ENCODE data around the gene COX14.

The COX14 gene

DNA sequence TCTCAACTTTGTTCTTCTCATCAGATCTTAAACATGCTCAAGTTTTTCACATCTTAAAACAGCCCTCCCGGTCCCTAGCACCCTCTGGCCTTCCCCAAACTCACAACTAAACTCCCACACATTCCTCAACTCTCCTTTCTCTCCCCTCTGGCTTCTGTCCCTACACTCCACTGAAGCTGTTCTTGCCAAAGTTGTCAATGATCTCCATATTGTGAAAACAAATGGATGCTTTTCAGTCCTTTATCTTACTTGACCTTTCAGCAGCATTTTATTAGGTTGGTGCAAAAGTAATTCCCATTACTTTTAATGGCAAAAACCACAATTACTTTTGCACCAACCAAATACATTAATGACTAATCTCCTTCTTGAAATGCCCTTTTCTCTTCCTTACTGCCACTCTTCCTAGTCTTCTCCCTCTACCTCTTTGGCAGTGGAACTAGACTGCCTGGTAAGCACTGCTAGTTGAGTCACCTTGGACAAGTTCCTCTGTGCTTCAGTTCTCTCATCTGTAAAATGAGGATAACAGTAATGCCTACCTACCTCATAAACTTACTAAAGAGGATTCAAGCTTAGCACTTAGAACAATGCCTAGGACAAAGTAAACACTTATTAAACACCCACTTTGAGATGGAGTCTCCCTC is 39.1 kb downstream of the COX14 start:
- TF ChIP-seq, protein P1, sequence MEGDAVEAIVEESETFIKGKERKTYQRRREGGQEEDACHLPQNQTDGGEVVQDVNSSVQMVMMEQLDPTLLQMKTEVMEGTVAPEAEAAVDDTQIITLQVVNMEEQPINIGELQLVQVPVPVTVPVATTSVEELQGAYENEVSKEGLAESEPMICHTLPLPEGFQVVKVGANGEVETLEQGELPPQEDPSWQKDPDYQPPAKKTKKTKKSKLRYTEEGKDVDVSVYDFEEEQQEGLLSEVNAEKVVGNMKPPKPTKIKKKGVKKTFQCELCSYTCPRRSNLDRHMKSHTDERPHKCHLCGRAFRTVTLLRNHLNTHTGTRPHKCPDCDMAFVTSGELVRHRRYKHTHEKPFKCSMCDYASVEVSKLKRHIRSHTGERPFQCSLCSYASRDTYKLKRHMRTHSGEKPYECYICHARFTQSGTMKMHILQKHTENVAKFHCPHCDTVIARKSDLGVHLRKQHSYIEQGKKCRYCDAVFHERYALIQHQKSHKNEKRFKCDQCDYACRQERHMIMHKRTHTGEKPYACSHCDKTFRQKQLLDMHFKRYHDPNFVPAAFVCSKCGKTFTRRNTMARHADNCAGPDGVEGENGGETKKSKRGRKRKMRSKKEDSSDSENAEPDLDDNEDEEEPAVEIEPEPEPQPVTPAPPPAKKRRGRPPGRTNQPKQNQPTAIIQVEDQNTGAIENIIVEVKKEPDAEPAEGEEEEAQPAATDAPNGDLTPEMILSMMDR (IDR thresholded peaks at IDR 0.05) = no peak

DNA sequence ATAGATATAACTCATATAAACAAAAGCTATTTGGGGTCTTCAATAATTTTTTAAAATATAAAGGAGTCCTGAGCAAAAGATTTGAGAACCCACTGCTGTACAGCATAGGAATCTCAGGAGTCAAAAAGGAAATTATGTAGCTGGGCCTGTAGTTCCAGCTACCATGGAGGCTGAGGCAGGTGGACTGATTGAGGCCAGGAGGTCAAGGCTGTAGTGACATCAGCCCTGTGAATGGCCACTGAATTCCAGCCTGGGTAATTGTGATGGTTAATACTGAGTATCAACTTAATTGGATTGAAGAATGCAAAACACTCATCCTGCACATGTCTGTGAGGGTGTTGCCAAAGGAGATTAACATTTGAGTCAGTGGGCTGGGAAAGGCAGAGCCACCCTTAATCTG is 44.6 kb downstream of the COX14 start:
- TF ChIP-seq, protein P1 (IDR thresholded peaks at IDR 0.05) = no peak

DNA sequence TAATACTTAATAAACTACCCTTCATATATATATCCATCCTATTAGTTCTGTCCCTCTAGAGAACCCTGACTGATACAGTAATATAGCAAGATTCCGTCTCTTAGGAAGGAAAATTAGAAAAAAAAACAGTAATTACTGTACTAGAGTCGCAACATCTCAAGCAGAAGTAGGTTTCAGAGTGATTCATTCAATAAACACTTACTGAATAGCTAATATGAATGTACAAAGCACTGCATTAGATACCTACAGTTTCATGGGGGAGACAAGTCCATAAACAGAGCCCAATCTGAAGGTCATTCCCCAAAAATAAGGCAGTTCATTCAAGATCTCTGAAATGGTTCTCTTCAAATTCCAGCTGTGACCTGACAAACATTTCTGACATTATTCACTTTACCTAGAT is 45.2 kb downstream of the COX14 start:
- TF ChIP-seq, protein P1 (IDR thresholded peaks at IDR 0.05) = no peak

DNA sequence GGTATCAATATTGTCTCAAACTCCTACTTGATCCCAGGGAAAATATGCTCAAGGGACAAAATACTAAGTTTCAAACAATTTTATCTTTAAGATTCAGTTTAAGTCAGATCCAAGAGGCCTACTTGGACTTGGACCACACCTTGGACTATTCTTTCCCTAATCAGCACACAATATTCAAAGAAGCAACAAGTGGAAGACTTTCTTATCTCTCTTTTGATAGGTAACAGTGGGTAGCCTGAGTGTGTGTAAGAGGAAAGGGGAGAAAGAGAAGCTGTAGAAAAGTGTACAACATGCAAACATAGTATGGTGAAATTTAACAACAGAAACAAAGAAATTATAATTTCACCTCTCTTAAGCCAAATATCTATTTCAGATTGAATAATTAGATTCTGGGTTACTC is 48.6 kb downstream of the COX14 start:
- TF ChIP-seq, protein P1 (IDR thresholded peaks at IDR 0.05) = no peak

DNA sequence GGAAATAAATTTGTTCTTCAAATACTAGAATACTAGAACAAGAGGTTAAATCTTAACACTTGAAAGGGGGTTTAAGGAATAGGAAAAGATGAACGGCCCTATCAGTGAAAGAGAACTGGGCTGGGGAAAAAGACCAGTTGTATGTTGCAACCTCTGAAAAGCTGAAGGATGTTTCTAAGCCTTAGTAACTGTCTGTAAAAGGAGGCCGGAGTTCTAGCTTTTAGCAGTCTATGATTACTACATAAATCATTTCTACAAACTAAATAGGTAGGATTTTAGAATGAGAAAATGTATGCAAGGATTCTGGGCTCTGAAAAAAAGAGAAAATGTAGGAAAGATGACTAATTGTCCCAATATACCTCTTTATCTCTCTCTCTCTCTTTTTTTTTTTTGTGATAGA is 50.2 kb downstream of the COX14 start:
- TF ChIP-seq, protein P1 (IDR thresholded peaks at IDR 0.05) = no peak

DNA sequence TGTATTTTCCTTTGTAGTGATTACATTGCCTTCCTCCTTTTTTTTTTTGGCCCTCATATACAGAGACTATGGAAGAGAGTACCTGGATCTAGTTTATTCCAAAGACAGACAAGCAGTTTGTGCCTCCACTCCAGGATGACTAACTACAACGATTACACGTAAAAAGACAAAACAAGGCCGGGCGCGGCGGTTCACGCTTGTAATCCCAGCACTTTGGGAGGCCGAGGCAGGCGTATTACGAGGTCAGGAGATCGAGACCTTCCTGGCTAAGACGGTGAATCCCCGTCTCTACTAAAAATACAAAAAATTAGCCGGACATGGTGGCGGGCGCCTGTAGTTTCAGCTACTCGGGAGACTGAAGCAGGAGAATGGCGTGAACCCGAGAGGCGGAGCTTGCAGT is 52.9 kb downstream of the COX14 start:
- TF ChIP-seq, protein P1 (IDR thresholded peaks at IDR 0.05) = no peak

DNA sequence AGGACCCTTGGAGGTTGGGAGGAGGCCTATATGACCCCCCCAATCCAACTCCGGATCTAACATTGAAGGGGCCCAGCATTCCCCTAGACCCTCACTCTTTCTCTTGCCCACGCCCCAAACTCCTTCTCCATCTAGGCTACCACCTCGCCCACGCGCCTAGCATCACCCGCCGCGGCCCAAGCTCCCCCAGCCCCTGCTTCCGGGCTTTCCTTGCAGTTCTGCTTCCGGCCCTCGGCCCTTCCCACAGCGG is 54.7 kb downstream of the COX14 start:
- TF ChIP-seq, protein P1 (IDR thresholded peaks at IDR 0.05) = no peak
